SK-MEL-5 (cell line): ENCODE data around the gene CRCP. TPM values are rescaled to one million over a fixed set of nuclear protein-coding genes. Genes with fewer than 3 reads are reported as not detected.
"Not testable (repeated sequence)": the region's sequence is repeated elsewhere in the genome, so short reads cannot be mapped to it uniquely, and the experiment has no call there.

ENCODE experiments used
- DNase-seq: peaks from one replicate; pipeline ENCODE4 v3.0.0-alpha.2; 2016; ENCODE audit warnings: low read depth, low spot score
- in situ Hi-C: cut with HindIII; loops from 2 replicates; pipeline ENCODE4 v1.10.0; 2016; ENCODE audit warnings: low sequenced_read_pairs, high pct_unique_total_duplicates, low pct_unique_long_range_greater_than_20kb
- total RNA-seq: library from RNA; depleted of rRNA; stranded (reverse); fragments of >200 nt; shearing (Covaris generic); gene quantifications from 2 replicates; pipeline ENCODE4 v1.2.3, GENCODE V29; 2014

CRCP gene
- total RNA-seq, 1 experiment from 2014 or later = 45.4 TPM

DNA sequence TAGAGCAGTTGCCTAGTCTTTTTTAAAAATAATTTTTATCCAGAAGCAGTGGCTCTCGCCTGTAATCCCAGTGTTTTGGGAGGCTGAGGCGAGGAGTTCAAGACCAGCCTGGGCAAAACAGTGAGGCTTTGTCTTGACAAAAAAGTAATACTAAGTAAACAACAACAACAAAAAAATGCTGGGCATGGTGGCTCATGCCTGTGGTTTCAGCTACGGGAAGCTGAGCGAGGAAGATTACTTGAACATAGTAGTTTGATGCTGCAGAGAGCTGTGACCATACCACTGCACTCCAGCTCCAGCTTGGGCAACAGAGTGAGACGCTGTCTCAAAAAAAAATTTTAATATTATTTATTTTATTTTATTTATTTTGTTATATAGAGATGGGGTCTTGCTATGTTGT is 59.2 kb downstream of the CRCP start:
- no peak for DNase-seq
- in situ Hi-C loops = no loop called here

GRCh38 chr7:66175006-66175405 is 60.4 kb downstream of the CRCP start:
- DNase-seq, in situ Hi-C loops: not testable (repeated sequence)

GRCh38 chr7:66176914-66177313 is 62.3 kb downstream of the CRCP start:
- DNase-seq = no peak
- in situ Hi-C loops = no loop called here

- DNase-seq = no peak
- in situ Hi-C loops = no loop called here
These were observed 63.6 kb downstream of the CRCP start for GRCh38 chr7:66178258-66178657.

DNA sequence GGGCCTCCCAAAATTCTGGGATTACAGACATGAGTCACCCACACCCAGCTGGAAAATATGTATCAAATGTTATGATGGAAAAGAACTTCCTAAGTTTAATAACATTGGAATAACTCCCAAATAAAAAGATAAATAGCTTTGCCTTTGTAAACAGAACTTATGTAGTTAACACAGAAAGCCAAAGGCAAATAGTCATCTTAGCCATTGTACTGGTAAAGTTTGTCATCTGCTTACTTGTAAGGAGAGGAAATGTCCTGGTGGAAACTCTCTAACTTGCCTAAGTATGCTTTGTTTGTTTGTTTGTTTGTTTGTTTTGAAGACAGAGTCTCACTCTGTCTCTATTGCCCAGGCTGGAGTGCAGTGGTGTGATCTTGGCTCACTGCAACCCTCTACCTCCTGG is 66.7 kb downstream of the CRCP start:
- DNase-seq = no peak
- in situ Hi-C loops = no loop called here

- DNase-seq = no peak
- in situ Hi-C loops = no loop called here
These were observed 67.2 kb downstream of the CRCP start for GRCh38 chr7:66181845-66182244.

GRCh38 chr7:66182920-66183319 is 68.3 kb downstream of the CRCP start:
- DNase-seq = no peak
- in situ Hi-C loops = no loop called here

GRCh38 chr7:66183700-66184099 is 69.1 kb downstream of the CRCP start:
- in situ Hi-C loops = no loop called here
- DNase-seq = no peak

- DNase-seq = no peak
- in situ Hi-C loops = no loop called here
These were observed 71.1 kb downstream of the CRCP start for GRCh38 chr7:66185680-66186187.

- in situ Hi-C loops = no loop called here
- DNase-seq = no peak
These were observed 72.3 kb downstream of the CRCP start for GRCh38 chr7:66186991-66187390.

- no peak for DNase-seq
- in situ Hi-C loops = no loop called here
These were observed 73.3 kb downstream of the CRCP start for GRCh38 chr7:66187905-66188304.

DNA sequence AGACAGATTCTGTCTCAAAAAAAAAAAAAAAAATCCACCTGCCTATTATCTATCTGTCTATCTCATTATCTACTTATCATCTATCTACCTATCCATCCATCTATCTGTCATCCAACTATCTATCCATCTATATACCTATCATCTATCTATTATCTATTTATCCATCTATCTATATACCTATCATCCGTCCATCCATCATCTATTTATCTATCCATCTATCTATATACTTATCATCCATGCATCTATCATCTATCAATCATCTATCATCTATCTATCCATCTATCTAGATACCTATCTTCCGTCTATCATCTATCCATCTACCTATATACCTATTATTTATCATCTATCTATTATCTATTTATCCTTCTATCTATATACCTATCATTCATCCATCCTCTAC is 74.0 kb downstream of the CRCP start:
- DNase-seq = no peak
- in situ Hi-C loops = no loop called here

- no peak for DNase-seq
- in situ Hi-C loops = no loop called here
These were observed 75.3 kb downstream of the CRCP start for GRCh38 chr7:66189695-66190503.

- in situ Hi-C loops = no loop called here
- no peak for DNase-seq
These were observed 75.8 kb downstream of the CRCP start for GRCh38 chr7:66190504-66190857.

- no peak for DNase-seq
- in situ Hi-C loops = no loop called here
These were observed 78.6 kb downstream of the CRCP start for GRCh38 chr7:66193146-66193725.

DNA sequence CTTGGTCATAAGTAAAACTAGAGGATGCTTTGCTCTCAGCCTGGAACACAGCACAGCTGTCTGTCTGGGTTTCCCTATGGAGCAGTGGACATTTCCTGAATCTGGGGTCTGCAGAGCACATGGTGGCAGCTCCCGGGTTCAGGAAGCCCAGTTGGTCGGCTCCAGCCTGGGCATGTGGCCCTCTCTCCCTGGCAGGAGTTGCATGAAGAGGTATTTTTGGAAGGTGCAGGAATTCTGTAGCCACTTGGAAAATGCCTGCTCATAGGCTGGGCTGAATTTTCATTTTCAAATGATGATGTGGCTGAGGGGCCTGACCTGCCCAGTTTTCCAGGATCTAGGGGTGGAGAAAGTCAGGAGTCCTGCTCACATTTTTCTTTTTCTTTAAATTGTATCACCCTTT is 83.8 kb downstream of the CRCP start:
- DNase-seq = no peak
- in situ Hi-C loops = no loop called here

DNA sequence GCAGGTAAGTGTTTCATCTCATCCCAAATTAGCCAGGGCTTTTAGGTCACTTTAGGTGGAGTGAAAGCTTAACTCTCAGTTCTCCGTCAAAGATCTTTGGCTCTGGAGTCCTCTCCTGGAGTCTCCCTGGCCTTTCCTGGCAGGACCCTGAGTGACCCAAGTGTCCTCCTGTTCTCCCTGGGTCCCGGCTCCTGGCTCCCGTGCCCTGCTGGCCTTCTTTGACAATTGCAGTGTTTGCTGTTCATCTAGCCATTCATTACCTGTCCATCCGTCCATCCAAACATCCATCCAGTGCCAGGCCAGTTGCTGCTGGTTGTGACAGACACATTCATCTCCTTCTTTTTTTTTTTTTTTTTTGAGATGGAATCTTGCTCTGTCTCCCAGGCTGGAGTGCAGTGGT is 84.3 kb downstream of the CRCP start:
- in situ Hi-C loops = no loop called here

DNA sequence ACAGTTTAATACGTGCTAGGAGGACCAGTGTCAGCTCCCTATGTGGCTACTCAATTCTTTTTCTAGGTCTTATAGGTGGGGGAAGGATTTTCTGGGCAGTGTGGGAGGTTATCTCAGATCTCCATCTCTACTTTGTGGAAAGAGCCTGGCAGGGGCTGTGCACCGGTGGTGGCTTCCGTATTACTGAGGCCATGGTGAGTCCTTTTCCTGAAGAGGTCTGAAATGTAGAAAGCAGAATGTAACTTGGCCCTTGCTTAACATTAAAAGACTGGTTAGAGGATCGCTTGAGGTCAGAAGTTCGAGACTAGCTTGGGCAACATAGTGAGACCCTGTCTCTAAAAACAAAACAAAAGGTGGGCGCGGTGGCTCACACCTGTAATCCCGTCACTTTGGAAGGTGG is 87.8 kb downstream of the CRCP start:
- in situ Hi-C loops = no loop called here
- no peak for DNase-seq

More for the DNA sequence above, 84.3 kb downstream of the CRCP start:
- DNase-seq = no peak
